GM19193 (cell line): ENCODE measurements around the gene RAB8A.

Source experiments
- POLR2A ChIP-seq: IDR thresholded peaks from 4 replicates; pipeline ENCODE4 v1.6.1; 2011; ENCODE audit not compliant: insufficient read depth, insufficient read length; ENCODE audit errors: extremely low read depth

The RAB8A gene

DNA sequence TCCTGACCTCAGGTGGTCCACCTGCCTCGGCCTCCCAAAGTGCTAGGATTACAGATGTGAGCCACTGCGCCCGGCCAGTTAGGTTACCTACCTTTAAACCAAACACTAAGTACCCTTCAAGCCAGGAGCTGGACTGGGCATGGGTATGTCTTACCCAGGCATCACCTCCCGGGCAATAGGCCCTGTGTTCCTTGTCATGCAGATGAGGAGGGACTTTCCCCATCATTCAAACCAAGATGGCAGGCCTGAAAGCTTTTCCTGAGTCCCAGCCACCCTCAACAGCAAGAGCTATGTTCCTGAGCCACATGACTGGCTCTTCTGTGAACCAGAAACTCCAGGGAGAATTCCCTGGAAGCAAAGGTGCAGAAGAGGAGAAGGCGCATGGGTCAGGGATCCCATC, 9.5 kb downstream of the RAB8A start:
- TF ChIP-seq POLR2A, result no peak

GRCh38 chr19:16121967-16122366, 10.3 kb downstream of the RAB8A start:
- no peak for TF ChIP-seq POLR2A

DNA sequence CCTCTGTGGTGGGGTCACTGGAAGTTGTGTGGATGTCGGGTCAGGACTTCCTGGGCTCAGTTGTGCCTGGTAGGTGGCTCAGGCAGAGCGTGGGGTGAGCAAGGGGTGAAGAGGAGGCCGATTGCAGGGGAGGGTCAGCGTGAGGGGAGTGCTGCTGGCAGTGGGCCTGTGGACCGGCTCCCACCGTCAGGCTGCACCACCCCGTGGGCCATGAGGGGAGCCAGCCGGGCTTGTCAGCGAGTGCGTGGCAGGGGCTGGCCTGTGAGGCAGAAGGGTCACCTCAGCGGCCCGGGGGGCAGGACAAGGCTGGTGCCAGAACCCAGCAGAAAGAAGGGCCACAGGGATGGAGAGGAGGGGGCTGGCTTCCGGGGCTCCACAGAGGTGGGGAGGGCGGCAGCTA, 13.3 kb downstream of the RAB8A start:
- no peak for TF ChIP-seq POLR2A

DNA sequence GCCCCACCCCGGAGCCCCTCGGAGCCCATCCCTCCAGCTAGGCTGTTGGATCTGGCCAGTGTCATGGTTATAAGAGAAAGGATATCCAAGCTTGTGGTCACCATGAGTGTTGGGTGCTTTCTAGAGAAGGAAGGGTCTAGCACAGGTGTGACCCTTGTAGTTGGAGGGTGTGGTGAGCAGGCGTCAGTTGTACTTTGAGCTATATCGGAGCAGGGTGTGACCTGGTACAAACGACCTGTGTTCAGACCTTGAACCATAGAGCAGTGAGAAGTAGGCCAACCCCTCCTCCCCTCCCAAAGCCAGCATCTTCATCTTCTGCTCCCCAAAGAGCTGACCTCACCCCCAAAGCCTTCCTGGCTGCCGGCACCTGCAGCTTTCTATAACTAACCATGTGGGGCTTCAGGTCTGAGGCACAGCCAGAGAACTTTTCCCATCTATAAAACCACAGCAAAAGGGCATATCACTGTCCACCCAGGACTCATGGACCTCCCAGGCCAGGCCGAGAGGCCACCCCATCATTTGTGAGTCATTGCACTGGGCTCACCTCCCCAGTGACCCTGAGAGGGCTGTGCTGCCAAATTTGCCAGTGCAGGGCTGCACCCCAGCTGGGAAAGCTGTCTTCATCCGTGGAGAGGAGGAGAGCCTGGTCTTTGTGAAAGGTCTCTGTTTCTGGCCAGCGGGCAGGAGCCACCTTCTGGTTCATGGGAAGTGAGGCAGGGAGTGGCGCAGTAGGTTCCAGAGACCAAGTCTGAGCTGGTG, 14.2 kb downstream of the RAB8A start:
- TF ChIP-seq POLR2A, result no peak

GRCh38 chr19:16127080-16127479, 15.4 kb downstream of the RAB8A start:
- no peak for TF ChIP-seq POLR2A

- TF ChIP-seq POLR2A, result no peak
Observed at GRCh38 chr19:16127776-16128371, 16.2 kb downstream of the RAB8A start.

DNA sequence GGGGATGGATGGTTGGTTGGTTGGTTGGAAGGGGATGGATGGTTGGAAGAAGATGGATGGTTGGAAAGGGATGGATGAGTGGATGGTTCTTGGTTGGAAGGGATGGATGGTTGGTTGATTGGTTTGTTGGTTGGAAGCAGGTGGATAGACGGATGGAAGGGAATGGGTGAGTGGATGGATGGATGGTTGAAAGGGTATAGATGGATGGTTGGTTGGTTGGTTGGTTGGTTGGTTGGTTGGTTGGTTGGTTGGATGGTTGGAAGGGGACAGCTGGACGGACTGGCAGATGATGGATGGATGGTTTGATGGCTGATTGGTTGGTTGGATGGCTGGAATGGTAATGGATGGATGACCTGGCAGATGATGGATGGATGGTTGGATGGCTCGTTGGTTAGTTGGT, 20.0 kb downstream of the RAB8A start:
- no peak for TF ChIP-seq POLR2A

DNA sequence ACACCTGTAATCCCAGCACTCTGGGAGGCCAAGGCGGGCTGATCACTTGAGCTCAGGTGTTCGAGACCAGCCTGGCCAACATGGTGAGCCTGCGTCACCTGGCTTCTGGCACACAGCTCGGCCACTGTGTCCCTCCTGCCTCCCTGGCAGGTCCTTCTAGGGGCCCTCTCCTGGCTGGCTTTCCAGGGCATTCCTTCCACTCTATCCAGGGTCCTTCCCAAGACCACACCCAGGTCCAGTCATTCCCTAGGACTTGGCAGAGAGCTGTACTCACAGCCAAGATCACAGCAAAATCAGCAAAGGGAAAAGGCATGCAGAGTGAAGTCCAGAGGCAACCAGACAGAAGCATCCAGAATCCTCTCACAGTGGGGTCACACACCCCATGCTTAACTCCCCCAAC, 22.1 kb downstream of the RAB8A start:
- peak; percentile 18 for TF ChIP-seq POLR2A

- no peak for TF ChIP-seq POLR2A
Observed at GRCh38 chr19:16134510-16134909, 22.8 kb downstream of the RAB8A start.

- TF ChIP-seq POLR2A, result no peak
Observed at GRCh38 chr19:16135430-16136127, 23.9 kb downstream of the RAB8A start.

- no peak for TF ChIP-seq POLR2A
Observed at GRCh38 chr19:16136185-16136999, 24.7 kb downstream of the RAB8A start.

GRCh38 chr19:16139752-16140151, 28.1 kb downstream of the RAB8A start:
- no peak for TF ChIP-seq POLR2A

DNA sequence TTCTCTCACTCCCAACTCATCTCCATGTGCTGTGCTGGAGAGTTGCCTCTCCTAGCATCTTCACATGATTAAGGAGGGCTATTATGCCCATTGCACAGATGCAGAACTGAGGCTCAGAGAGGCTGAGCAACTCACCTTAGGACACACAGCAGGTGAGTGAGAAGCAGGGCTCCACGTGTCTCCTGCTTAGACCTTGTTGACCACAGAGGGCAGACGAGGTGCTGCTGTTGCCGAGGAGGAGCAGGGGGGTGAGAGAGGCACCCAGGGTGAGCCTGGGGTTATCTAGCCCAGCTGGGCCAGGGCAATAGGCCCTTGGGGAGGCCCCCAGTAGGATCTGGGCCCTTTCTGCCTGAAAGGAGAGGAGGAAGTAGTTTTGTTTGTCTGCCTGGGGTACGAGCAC, 29.4 kb downstream of the RAB8A start:
- no peak for TF ChIP-seq POLR2A

- no peak for TF ChIP-seq POLR2A
Observed at GRCh38 chr19:16142032-16142580, 30.4 kb downstream of the RAB8A start.
